ENCODE measurements around the gene METTL15. TPM values are rescaled to one million over a fixed set of nuclear protein-coding genes. Genes with fewer than 3 reads are reported as not detected.
"Not testable (repeated sequence)": the region's sequence is repeated elsewhere in the genome, so short reads cannot be mapped to it uniquely, and the experiment has no call there.

METTL15 gene
- total and polyA plus RNA-seq, 9 donors, result 4.1 to 14.9 (median 11.2) TPM

DNA sequence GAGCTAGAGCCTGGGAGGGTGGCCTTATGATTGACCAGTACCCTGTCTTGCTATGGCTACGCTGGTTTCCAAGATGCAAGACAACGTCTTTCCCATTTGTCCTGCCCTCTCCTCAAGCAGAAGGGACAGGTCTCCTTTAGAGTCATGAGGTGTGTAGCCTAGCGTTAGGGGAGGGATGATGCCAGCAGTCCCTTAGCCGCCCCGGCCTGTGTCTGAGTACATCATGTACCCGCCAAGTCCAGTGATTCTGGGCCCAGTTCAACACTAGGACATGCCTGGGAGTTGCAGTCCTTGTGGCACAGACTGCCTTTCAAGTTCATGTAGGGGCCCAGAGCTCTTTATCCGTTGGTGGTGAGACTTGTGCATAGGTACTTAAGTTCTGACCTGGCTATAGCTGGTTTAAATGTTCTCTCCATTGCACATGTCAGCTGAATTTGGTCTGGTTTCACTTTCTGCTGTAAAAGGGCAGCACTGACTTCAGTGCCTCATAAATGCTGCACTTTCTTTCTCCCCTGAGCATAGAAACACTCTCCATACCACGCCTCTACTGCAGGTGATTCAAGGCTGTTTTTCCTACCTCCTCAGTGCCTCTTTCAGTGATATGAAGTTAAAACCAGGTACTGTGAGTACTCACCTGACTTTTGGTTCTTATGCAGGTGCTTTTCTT is 151.1 kb downstream of the METTL15 start:
- Histone ChIP-seq H3K27ac (no peak overlapping the region), H3K4me3 (no peak overlapping the region), H3K9me3 (peaks cover 0 to 3% of the 10 kb centered on the region in 2 donors), H3K36me3 (no peaks in the 10 kb centered on the region), H3K4me1 (ENCODE audit: insufficient read depth) (no peaks in the 10 kb centered on the region), H3K27me3 (no peaks in the 10 kb centered on the region)
- WGBS, 3 donors, result 82 to 87% (median 85%) methylated on average over 8 of the region's 8 CpGs
- TF ChIP-seq EP300 (IDR thresholded peaks at IDR 0.05), result no peak
- no peak for TF ChIP-seq POLR2A (IDR thresholded peaks at IDR 0.05)
- TF ChIP-seq, protein P1, sequence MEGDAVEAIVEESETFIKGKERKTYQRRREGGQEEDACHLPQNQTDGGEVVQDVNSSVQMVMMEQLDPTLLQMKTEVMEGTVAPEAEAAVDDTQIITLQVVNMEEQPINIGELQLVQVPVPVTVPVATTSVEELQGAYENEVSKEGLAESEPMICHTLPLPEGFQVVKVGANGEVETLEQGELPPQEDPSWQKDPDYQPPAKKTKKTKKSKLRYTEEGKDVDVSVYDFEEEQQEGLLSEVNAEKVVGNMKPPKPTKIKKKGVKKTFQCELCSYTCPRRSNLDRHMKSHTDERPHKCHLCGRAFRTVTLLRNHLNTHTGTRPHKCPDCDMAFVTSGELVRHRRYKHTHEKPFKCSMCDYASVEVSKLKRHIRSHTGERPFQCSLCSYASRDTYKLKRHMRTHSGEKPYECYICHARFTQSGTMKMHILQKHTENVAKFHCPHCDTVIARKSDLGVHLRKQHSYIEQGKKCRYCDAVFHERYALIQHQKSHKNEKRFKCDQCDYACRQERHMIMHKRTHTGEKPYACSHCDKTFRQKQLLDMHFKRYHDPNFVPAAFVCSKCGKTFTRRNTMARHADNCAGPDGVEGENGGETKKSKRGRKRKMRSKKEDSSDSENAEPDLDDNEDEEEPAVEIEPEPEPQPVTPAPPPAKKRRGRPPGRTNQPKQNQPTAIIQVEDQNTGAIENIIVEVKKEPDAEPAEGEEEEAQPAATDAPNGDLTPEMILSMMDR (IDR thresholded peaks at IDR 0.05), result no peak
- intact Hi-C loops (cut with DNase I), result no loop called here
- DNase-seq, result no peak

DNA sequence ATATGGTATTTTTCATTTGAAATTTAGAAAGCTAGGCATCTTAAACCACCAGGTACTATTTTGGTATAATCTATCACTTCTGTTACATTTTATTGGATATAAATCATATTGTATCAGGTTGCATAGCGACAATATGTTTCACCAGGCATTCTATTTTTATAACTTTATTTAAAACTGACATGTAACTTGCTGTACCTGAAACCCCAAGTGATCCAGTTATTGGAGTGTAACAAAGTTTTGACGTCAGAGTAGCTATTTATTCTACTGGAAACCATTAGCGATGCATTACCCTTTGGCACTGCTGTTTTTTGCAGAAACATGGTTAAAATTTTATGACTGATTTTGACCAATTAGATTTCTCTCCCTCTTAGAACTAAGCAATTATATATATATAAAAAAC is 160.7 kb downstream of the METTL15 start:
- TF ChIP-seq, protein P1 (IDR thresholded peaks at IDR 0.05), result no peak
- TF ChIP-seq POLR2A (IDR thresholded peaks at IDR 0.05) (no peak), EP300 (IDR thresholded peaks at IDR 0.05) (no peak)
- no peaks in the 10 kb centered on the region for H3K4me1 ChIP-seq (ENCODE audit: insufficient read depth)
- intact Hi-C loops (cut with DNase I), result no loop called here
- no peak overlapping the region for H3K4me3 ChIP-seq
- no peak for DNase-seq
- WGBS, 3 donors, result 92 to 95% (median 93%) methylated on average over 3 of the region's 3 CpGs
- no peak overlapping the region for H3K27ac ChIP-seq
- H3K9me3 ChIP-seq, result no peaks in the 10 kb centered on the region
- H3K27me3 ChIP-seq, result no peaks in the 10 kb centered on the region
- no peaks in the 10 kb centered on the region for H3K36me3 ChIP-seq

DNA sequence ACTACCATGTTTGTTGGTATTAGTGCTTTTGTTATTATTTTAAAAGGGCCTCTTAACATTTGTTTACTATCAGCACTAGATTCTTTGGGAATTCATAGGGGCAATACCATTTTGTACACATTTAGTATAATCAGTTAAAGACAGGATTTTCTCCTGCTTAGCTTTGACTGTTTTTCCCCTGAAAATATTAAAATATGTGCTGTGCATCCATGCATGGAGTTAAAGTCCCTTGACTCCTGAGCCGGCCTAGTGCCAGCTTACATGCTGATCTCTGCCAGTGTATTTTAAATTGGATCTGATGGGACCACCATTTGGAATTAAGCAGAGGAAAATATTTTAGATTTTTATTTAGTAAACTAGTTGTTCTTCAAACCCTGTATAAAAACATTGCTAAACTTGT is 161.4 kb downstream of the METTL15 start:
- no peak for DNase-seq
- no peaks in the 10 kb centered on the region for H3K36me3 ChIP-seq
- WGBS, 3 donors, result 93 to 96% (median 94%) methylated on average over 1 of the region's 1 CpG
- intact Hi-C loops (cut with DNase I), result no loop called here
- no peaks in the 10 kb centered on the region for H3K27me3 ChIP-seq
- H3K4me1 ChIP-seq (ENCODE audit: insufficient read depth), result no peaks in the 10 kb centered on the region
- TF ChIP-seq EP300 (IDR thresholded peaks at IDR 0.05), result no peak
- TF ChIP-seq, protein P1 (IDR thresholded peaks at IDR 0.05), result no peak
- TF ChIP-seq POLR2A (IDR thresholded peaks at IDR 0.05), result no peak
- no peak overlapping the region for H3K4me3 ChIP-seq
- H3K27ac ChIP-seq, result no peak overlapping the region
- no peaks in the 10 kb centered on the region for H3K9me3 ChIP-seq

DNA sequence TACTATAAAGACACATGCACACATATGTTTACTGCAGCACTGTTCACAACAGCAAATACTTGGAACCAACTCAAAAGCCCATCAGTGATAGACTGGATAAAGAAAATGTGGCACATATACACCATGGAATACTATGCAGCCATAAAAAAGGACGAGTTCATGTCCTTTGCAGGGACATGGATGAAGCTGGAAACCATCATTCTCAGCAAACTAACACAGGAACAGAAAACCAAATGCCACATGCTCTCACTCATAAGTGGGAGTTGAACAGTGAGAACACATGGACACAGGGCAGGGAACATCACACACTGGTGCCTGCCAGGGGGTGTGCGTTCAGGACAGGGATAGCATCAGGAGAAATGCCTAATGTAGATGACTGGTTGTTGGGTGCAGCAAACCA is 164.1 kb downstream of the METTL15 start:
- H3K4me3 ChIP-seq; intact Hi-C loops (cut with DNase I); H3K27ac ChIP-seq; H3K36me3 ChIP-seq; H3K9me3 ChIP-seq; H3K4me1 ChIP-seq (ENCODE audit: insufficient read depth); DNase-seq; H3K27me3 ChIP-seq: not testable (repeated sequence)
- WGBS, 3 donors, result 90 to 93% (median 91%) methylated on average over 2 of the region's 2 CpGs

DNA sequence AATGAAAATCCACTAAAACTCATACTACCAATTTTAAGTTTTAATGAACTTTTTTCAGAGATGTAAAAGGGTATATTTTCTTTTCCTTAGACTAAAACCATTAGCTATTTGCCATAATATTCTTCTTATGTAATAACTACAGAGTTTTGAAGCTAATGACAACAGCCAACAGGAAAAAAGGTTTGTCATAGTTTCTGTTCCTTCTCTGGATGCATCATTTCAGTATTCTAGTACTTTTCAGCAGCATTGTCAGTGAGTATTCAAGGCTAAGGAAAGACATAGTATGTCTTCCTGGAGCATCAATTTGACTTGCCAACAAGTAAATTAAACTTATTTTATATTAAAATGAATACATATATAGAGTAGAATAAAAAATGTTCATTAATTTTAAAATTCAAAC is 166.0 kb downstream of the METTL15 start:
- no peaks in the 10 kb centered on the region for H3K9me3 ChIP-seq
- no peak overlapping the region for H3K4me3 ChIP-seq
- no peaks in the 10 kb centered on the region for H3K4me1 ChIP-seq (ENCODE audit: insufficient read depth)
- intact Hi-C loops (cut with DNase I), result no loop called here
- H3K27me3 ChIP-seq, result no peaks in the 10 kb centered on the region
- no peak for TF ChIP-seq POLR2A (IDR thresholded peaks at IDR 0.05)
- TF ChIP-seq, protein P1 (IDR thresholded peaks at IDR 0.05), result no peak
- no peak for TF ChIP-seq EP300 (IDR thresholded peaks at IDR 0.05)
- H3K27ac ChIP-seq, result no peak overlapping the region
- no peak for DNase-seq
- no peaks in the 10 kb centered on the region for H3K36me3 ChIP-seq

All from ovary (tissue), 9 donors.